Liver (tissue), 9 donors: ENCODE measurements around the gene ERCC6L2. TPM values are rescaled to one million over a fixed set of nuclear protein-coding genes. Genes with fewer than 3 reads are reported as not detected.

ENCODE experiments used
- DNase-seq: peaks from one replicate; pipeline ENCODE4 v3.0.0-alpha.2; 2017; ENCODE audit warnings: low spot score
- H3K27ac ChIP-seq, 2 donors: one replicate each; pipeline ENCODE4 v1.7.0; 2013; ENCODE audit warnings: inconsistent platforms in 2 of 2, low read length in 2 of 2, control low read depth in 1 of 2, low read depth in 1 of 2, mild to moderate bottlenecking in 1 of 2
- H3K27me3 ChIP-seq, 4 donors: one replicate each; pipeline versions ENCODE4 v1.6.1 to v1.7.0; 2013; ENCODE audit warnings: low read length in 3 of 4, inconsistent platforms in 1 of 4, mild to moderate bottlenecking in 1 of 4, moderate library complexity in 1 of 4; ENCODE audit not compliant: control insufficient read depth in 4 of 4, insufficient read depth in 4 of 4
- H3K36me3 ChIP-seq, 4 donors: one replicate each; pipeline versions ENCODE4 v1.6.1 to v1.7.0; 2013; ENCODE audit warnings: low read length in 3 of 4, mild to moderate bottlenecking in 3 of 4, low read depth in 1 of 4, moderate library complexity in 1 of 4; ENCODE audit not compliant: control insufficient read depth in 4 of 4, insufficient read depth in 3 of 4
- H3K4me1 ChIP-seq, 4 donors: one replicate each; pipeline versions ENCODE4 v1.6.1 to v1.7.0; 2013; ENCODE audit warnings: low read length in 3 of 4, mild to moderate bottlenecking in 3 of 4, moderate library complexity in 1 of 4; ENCODE audit not compliant: control insufficient read depth in 4 of 4, insufficient read depth in 4 of 4
- H3K4me3 ChIP-seq, 3 donors: one replicate each; pipeline versions ENCODE4 v1.6.1 to v1.7.0; 2013; ENCODE audit warnings: low read length in 3 of 3, control low read depth in 1 of 3, low read depth in 1 of 3, mild to moderate bottlenecking in 1 of 3
- H3K9ac ChIP-seq, 2 donors: one replicate each; pipeline ENCODE4 v1.7.0; 2013; ENCODE audit warnings: low read length in 2 of 2, mild to moderate bottlenecking in 2 of 2, moderate library complexity in 2 of 2, control low read depth in 1 of 2, low read depth in 1 of 2
- H3K9me3 ChIP-seq, 4 donors: one replicate each; pipeline versions ENCODE4 v1.6.1 to v1.7.0; 2013; ENCODE audit warnings: low read length in 3 of 4; ENCODE audit not compliant: control insufficient read depth in 4 of 4
- CTCF ChIP-seq: fragments of 150-350 bp; IDR thresholded peaks from 2 replicates; pipeline ENCODE4 v1.5.1; 2017; ENCODE audit warnings: improper control_type of control experiment, low read depth, low read length; ENCODE audit not compliant: missing input control
- EGR1 ChIP-seq, 2 donors: IDR thresholded peaks; 2 replicates each; pipeline ENCODE4 v1.6.1; 2016 to 2018; ENCODE audit warnings: antibody characterized with exemption in 2 of 2, low read depth in 2 of 2
- FOXA1 ChIP-seq: IDR thresholded peaks from 2 replicates; pipeline ENCODE4 v1.6.1; 2016; ENCODE audit warnings: antibody characterized with exemption
- FOXA2 ChIP-seq: IDR thresholded peaks from 2 replicates; pipeline ENCODE4 v1.6.1; 2016; ENCODE audit warnings: antibody characterized with exemption
- GABPA ChIP-seq, 2 donors: IDR thresholded peaks in 1 of 2; conservative IDR thresholded peaks in 1 of 2; 2 replicates each; pipeline ENCODE4 v1.6.1; 2016; ENCODE audit warnings: antibody characterized with exemption in 2 of 2, mild to moderate bottlenecking in 1 of 2, moderate library complexity in 1 of 2
- HNF4A ChIP-seq, 2 donors: conservative IDR thresholded peaks; 2 replicates each; pipeline ENCODE4 v1.6.1; 2016; ENCODE audit warnings: antibody characterized with exemption in 2 of 2, mild to moderate bottlenecking in 2 of 2
- HNF4G ChIP-seq: IDR thresholded peaks from 2 replicates; pipeline ENCODE4 v1.6.1; 2016; ENCODE audit warnings: antibody characterized with exemption
- JUND ChIP-seq, 2 donors: IDR thresholded peaks; 2 replicates each; pipeline ENCODE4 v1.6.1; 2016; ENCODE audit warnings: antibody characterized with exemption in 2 of 2
- MAX ChIP-seq: IDR thresholded peaks from 2 replicates; pipeline ENCODE4 v1.6.1; 2016; ENCODE audit warnings: antibody characterized with exemption
- NR2F2 ChIP-seq: IDR thresholded peaks from 2 replicates; pipeline ENCODE4 v1.6.1; 2016; ENCODE audit warnings: antibody characterized with exemption
- RAD21 ChIP-seq, 2 donors: IDR thresholded peaks; 2 replicates each; pipeline ENCODE4 v1.6.1; 2016; ENCODE audit warnings: antibody characterized with exemption in 2 of 2, mild to moderate bottlenecking in 2 of 2
- REST ChIP-seq: IDR thresholded peaks from 2 replicates; pipeline ENCODE4 v1.6.1; 2016; ENCODE audit warnings: antibody characterized with exemption, mild to moderate bottlenecking
- RXRA ChIP-seq, 2 donors: IDR thresholded peaks; 2 replicates each; pipeline ENCODE4 v1.6.1; 2017 to 2018; ENCODE audit warnings: antibody characterized with exemption in 2 of 2, mild to moderate bottlenecking in 1 of 2
- SP1 ChIP-seq: IDR thresholded peaks from 2 replicates; pipeline ENCODE4 v1.6.1; 2018; ENCODE audit warnings: antibody characterized with exemption, mild to moderate bottlenecking
- TAF1 ChIP-seq: conservative IDR thresholded peaks from 2 replicates; pipeline ENCODE4 v1.6.1; 2016; ENCODE audit warnings: antibody characterized with exemption, mild to moderate bottlenecking
- YY1 ChIP-seq: IDR thresholded peaks from 2 replicates; pipeline ENCODE4 v1.6.1; 2016; ENCODE audit warnings: antibody characterized with exemption, mild to moderate bottlenecking
- ZBTB33 ChIP-seq: IDR thresholded peaks from 2 replicates; pipeline ENCODE4 v1.6.1; 2016; ENCODE audit warnings: antibody characterized with exemption
- WGBS: extraction: QIAGEN DNeasy Blood & Tissue Kit; methylation state at CpG from one replicate; pipeline ENCODE4 v1.1.7; 2013; 5-methylcytosine and 5-hydroxymethylcytosine counted together
- polyA plus RNA-seq, 2 donors: library from polyadenylated mRNA; stranded (reverse) in 1 of 2; unstranded in 1 of 2; fragments of 200-250 nt in 1 of 2; fragments of >200 nt in 1 of 2; fragmentation: Nextera tagmentation in 1 of 2; extraction: Ambion mirVana in 1 of 2; gene quantifications; one replicate each; pipeline versions ENCODE4 v1.2.1 to v1.2.3, GENCODE V29; 2013 to 2015
- total RNA-seq, 2 donors: library from RNA; depleted of rRNA; stranded (reverse); fragments of >200 nt; gene quantifications; one replicate each; pipeline ENCODE4 v1.2.3, GENCODE V29; 2014
- TF ChIP-seq, protein P1 (sequence below): IDR thresholded peaks from 2 replicates; pipeline ENCODE4 v1.6.1; 2016; ENCODE audit warnings: antibody characterized with exemption
- donor health status: healthy.
- donor health status: healthy.
- donor health status: healthy.
- donor health status: healthy.
- donor health status: healthy.

ERCC6L2 gene
- total and polyA plus RNA-seq, 4 donors, result 4.7 to 46.0 (median 22.0) TPM

DNA sequence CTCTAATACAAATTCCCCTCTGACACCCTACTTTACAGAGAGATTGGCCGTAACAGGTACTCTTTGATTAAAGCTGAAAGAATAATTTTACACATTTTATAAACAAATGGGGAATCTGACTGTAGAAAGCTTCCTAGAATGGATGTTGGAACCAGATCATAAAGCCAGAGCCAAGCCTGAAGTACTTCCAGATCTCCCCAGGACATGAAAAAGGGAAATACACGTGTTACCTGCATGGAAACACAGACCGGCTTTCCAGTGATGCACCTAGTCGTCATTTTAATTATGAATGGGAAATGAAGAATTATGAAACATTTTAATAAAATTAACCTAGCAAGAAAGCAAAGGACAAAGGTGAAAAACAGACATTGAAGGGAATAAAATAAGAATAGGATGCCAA lies 66.5 kb downstream of the ERCC6L2 start (continued):
- TF ChIP-seq TAF1 (no peak), GABPA (IDR thresholded peaks at IDR 0.05 in 1 of 2, conservative IDR thresholded peaks at IDR 0.05 in 1 of 2) (no peak), ZBTB33 (no peak), HNF4G (no peak), JUND (IDR thresholded peaks at IDR 0.05) (no peak), RAD21 (IDR thresholded peaks at IDR 0.05) (no peak)
- TF ChIP-seq, protein P1, sequence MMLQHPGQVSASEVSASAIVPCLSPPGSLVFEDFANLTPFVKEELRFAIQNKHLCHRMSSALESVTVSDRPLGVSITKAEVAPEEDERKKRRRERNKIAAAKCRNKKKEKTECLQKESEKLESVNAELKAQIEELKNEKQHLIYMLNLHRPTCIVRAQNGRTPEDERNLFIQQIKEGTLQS, result no peak

GRCh38 chr9:95947118-95947517 lies 71.6 kb downstream of the ERCC6L2 start:
- no peak for DNase-seq
- H3K36me3 ChIP-seq, result peaks cover 0 to 30% (median 11%) of the 10 kb centered on the region in 4 donors

GRCh38 chr9:95952471-95952870 lies 77.0 kb downstream of the ERCC6L2 start:
- no peak overlapping the region for H3K4me3 ChIP-seq
- H3K4me1 ChIP-seq, result no peaks in the 10 kb centered on the region
- H3K27ac ChIP-seq, result no peak overlapping the region
- TF ChIP-seq MAX, result no peak
- TF ChIP-seq CTCF, result no peak
- TF ChIP-seq, protein P1, result no peak
- no peak for TF ChIP-seq RXRA (IDR thresholded peaks at IDR 0.05)
- TF ChIP-seq FOXA1, result no peak
- TF ChIP-seq ZBTB33, result no peak
- TF ChIP-seq RAD21 (IDR thresholded peaks at IDR 0.05), result no peak
- TF ChIP-seq FOXA2, result no peak
- TF ChIP-seq TAF1, result no peak
- TF ChIP-seq SP1, result no peak
- no peak for TF ChIP-seq REST
- TF ChIP-seq GABPA (IDR thresholded peaks at IDR 0.05 in 1 of 2, conservative IDR thresholded peaks at IDR 0.05 in 1 of 2), result no peak
- no peak for TF ChIP-seq NR2F2
- TF ChIP-seq HNF4A (conservative IDR thresholded peaks at IDR 0.05), result no peak
- no peak for TF ChIP-seq JUND (IDR thresholded peaks at IDR 0.05)
- TF ChIP-seq HNF4G, result no peak
- no peak for TF ChIP-seq YY1
- no peak for TF ChIP-seq EGR1 (IDR thresholded peaks at IDR 0.05; ENCODE audit: low read depth in 2 of 2)
- 84% methylated on average over 6 of the region's 6 CpGs for WGBS
- DNase-seq, result no peak
- no peak overlapping the region for H3K9ac ChIP-seq
- H3K9me3 ChIP-seq, result peaks cover 0 to 4% (median 2%) of the 10 kb centered on the region in 4 donors
- H3K36me3 ChIP-seq, result peaks cover 3 to 9% (median 8%) of the 10 kb centered on the region in 4 donors
- no peaks in the 10 kb centered on the region for H3K27me3 ChIP-seq

More at GRCh38 chr9:95947118-95947517, 71.6 kb downstream of the ERCC6L2 start:
- Histone ChIP-seq H3K4me1 (no peaks in the 10 kb centered on the region), H3K9me3 (peaks cover 0 to 5% (median 3%) of the 10 kb centered on the region in 4 donors), H3K9ac (no peak overlapping the region), H3K27ac (no peak overlapping the region), H3K27me3 (no peaks in the 10 kb centered on the region), H3K4me3 (peak overlapping the region in 1 of 3 donors; percentile 34)
- TF ChIP-seq HNF4G (no peak), RXRA (IDR thresholded peaks at IDR 0.05) (no peak)
- 92% methylated on average over 1 of the region's 1 CpG for WGBS
